ENCODE results near the gene VPS11.
"Not testable (repeated sequence)": the region's sequence is repeated elsewhere in the genome, so short reads cannot be mapped to it uniquely, and the experiment has no call there.

VPS11 gene

DNA sequence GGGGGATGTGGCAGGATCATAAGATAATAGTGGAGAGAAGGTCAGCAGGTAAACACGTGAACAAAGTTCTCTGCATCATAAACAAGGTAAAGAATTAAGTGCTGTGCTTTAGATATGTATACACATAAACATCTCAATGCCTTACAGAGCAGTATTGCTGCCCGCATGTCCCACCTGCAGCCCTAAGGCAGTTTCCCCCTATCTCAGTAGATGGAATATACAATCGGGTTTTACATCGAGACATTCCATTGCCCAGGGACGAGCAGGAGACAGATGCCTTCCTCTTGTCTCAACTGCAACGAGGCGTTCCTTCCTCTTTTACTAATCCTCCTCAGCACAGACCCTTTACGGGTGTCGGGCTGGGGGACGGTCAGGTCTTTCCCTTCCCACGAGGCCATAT, 28.1 kb upstream of the VPS11 start:
- DNase-seq: not testable (repeated sequence)

- DNase-seq: no peak
Observed at GRCh38 chr11:119041821-119042514, 25.6 kb upstream of the VPS11 start.

DNA sequence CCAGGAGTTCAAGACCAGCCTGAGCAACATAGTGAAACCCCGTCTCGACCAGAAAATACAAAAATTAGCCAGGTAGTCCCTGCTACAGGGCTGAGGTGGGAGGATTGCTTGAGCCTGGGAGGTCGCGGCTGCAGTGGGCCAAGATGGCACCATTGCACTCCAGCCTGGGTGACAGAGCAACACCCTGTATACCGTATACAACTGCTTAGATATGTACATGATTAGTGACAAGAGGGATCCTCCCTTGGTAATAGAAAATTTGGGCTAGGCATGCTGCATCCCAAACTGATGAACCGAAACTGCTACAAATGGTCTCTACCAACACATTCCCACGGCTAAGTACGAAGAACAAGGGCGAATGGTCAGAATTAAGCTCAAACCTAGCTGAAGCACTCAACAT, 24.7 kb upstream of the VPS11 start:
- DNase-seq: no peak

DNA sequence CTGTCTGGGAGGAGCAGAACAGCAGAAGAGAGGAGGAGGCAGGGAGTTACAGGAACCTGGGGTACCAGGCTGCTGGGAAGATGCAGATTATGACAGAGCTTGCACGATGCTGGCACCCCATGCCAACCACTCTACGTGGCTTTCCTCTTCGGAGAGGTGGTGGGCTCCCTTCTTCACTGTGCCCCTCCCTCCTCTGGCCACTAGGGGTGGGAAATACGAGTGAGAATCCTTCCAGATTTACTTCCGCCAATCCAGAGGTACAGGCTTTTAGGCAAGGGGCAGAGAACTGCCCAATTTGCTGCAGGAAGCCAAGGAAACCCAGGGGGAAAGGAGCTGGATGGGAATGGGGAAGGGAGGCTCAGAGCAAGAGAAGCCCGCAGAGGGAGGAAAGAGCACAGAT, 22.9 kb upstream of the VPS11 start:
- no peak for DNase-seq

DNA sequence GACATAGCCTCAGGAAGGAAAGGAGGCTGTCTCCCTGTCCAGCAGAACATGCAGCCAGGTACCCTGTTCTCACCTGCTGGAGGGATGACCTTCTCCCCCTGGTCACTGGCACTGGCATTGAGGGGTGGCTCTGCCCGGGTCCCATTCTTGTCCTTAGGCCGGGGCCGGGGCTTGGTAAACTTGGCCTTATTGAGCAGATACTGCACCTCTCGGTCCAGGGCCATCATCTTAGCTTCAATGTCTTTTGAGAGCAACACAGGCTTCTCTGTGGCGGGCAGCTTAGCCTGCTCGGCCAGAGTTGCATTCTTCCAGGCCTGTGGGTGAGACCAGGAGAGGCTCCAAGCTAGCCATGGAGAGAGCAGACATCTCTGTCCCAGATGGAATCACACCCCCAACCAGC, 21.1 kb upstream of the VPS11 start:
- no peak for DNase-seq

DNA sequence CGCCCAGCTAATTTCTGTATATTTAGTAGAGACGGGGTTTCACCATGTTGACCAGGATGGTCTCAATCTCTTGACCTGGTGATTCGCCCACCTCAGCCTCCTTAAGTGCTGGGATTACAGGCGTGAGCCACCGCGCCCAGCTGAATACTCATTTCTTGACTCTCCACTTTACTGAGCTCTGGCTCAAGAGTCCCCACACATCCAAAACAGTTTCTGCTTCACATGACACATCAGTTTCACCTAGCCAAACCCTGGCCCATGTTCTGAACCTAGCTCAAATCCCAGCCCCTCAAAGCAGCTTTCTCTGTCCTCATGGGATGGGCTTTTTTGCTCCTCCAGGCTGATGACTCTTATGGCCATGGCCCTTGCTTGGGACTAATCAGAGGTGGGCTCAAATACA, 20.4 kb upstream of the VPS11 start:
- no peak for DNase-seq

GRCh38 chr11:119048644-119049043, 19.0 kb upstream of the VPS11 start:
- DNase-seq: no peak

DNA sequence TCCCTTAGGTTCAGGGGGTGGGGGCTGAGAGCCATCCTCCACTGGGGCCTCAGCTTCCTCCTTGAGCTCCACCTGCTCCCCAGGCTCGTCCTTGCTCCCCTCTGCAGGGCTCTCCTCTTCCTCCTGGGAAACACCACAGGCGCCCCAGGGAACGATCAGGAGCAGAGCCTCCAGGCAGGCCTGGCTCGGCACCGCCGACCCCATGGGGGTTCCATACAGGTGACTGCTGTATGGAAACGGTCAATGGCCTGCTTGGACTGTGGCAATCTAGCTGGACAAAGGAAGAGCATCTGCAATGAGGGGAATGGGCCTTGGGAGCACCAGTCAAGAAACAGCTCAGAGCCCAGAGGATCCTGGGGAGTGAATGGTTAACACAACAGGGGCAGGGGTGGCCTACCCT, 18.5 kb upstream of the VPS11 start:
- DNase-seq: no peak

DNA sequence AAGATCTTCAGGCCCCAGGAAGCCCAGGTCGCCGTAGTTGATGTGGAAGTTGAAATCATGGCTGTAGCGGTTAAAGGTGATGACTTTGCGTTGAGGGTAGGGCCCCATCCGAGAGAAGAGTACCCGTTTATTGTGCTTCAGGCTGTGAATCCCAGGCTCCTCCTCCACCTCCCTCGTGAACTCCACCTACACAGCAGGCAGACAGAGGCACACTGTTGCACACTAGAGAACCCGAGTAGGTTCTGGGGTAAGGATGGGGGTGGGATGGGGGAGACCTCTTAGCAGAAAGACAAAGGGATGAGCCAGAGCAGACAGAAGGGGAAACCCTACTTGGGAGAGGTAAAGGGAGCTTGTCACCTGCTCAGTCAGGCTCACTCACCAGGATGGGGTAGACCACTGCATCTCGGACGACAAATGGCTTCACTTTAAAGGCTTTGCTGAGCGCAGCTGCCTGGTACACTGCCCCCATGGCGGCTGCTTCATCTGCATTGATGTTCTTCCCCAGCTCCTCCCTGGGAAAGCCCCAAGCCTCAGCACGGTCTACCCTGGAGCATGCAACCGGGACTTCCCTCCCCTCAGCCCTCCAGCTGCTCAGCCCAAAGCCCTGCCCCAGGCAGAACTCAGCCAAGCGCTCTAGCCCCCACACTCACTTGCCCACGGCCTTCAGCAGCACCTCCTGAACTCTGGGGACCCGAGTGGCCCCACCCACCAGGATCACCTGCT, 16.0 kb upstream of the VPS11 start:
- DNase-seq: no peak

DNA sequence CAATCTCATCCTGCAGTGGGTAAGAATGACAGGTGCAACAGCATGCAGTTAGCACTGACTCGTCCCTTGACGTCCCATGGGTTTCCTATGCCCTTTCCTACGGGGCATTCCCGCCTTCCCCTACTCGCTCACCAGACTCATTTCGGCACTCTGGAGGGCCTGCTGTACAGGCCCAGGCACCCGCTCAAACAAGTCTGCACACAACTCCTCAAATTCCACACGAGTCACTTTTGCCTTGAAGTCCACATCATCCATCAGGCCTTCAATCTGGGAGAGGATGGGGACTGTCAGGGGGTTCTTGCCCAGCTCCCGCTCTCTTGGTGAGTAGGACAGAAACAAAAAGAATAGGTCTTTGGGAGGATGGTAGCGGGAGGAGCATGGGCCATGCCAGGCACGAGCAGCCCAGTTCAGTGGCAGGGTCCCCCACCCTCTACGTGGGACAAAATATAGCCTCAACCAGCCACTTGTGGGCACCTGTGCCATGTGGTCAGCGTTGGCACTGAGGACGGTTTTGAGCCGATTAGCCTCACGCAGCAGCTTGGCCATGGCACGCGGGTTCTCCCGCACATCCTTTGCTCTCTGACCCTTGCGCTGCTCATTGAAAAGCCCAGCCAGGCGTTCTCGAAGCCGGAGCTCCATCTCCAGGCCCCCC, 15.3 kb upstream of the VPS11 start:
- DNase-seq: no peak

DNA sequence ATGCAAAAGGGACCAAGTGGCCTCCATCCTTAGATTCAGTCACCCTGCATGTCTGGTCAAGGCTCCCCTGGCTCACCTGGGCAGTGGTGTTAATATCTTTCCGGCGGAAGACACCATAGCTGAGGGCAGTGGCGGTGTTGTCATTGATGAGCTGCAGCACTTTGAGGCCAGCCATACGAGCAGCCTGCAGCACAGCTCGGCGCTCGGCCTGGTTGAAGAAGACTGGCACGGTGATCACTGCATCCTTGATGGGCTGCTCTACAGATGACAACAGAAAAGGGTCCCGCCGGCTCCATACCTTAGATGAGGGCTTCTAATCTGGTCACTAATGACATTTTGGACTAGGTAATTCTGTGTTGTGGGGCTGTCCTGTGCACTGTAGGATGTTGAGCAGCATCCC, 13.2 kb upstream of the VPS11 start:
- no peak for DNase-seq

DNA sequence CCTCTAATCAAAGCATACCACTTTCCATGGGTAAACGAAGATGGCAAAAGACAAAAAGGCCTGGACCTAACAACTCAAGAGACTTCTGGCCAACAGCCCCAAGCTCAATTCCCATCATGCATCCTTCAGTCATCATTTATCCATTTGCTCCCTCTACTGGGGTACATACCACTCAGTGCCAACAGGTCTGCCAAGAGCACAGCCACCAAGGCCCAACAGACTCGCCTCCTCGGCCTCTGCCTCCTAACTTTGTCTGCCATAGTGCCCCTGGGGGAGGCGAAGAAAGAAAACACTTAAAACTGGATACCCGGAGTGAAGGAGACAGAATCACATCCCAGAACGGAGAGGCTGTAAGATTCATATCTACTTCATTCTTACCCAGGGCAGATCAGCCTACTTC, 11.7 kb upstream of the VPS11 start:
- DNase-seq: no peak

GRCh38 chr11:119056421-119056999, 11.1 kb upstream of the VPS11 start:
- DNase-seq: no peak

DNA sequence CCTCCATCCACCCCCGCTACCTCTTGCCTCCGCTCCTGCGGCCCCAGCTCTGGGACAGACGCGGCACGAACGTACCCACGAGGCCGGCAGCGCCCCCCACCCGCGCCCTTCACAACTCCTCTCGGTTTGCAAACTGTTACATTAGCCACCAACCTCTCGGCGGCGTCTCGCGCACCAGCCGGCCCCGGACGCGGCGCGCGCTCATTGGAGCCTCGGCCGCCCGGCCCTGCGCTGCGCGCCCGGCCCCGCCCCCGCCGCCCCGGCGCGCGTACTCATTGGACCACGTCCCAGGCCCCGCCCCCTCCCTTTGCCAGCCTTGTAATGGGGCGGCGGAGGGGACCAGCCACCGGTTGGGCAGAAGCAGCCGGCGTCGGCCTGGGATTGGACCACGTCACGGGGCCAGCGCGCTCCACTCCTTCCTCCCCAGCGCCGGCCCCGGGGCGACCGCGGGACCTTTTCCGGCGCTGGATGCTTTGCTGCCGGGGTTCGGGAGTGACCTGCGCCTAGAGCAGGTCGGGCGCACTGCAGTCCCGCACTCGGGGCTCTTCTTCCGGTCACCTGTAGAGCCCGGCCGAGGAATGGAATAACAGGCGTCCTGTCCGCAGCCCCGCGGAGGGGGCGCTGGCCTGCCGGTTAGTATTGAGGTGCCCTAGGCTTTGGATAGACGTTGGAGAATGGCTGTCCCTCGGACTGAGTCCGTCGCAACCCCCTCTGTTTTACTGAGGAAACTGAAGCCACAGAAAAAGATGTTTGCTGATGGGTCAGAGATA, 10.4 kb upstream of the VPS11 start, which contains the start of gene HYOU1:
Gene HYOU1 (minus strand): TSS at position 206 of the 770 bp plus-strand sequence. CDS start 1,045 bp downstream, outside the sequence.
- peak; percentile 98 for DNase-seq

DNA sequence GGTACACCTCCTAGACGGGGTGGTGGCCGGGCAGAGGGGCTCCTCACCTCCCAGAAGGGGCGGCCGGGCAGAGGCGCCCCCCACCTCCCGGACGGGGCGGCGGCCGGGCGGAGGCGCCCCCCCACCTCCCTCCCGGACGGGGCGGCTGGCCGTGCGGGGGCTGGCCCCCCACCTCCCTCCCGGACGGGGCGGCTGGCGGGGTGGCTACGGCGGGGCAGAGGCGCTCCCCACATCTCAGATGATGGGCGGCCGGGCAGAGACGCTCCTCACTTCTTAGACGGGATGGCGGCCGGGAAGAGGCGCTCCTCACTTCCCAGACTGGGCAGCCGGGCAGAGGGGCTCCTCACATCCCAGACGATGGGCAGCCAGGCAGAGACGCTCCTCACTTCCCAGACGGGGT, 8.5 kb upstream of the VPS11 start:
- DNase-seq: not testable (repeated sequence)

GRCh38 chr11:119061256-119061655, 6.4 kb upstream of the VPS11 start:
- no peak for DNase-seq

- no peak for DNase-seq
Observed at GRCh38 chr11:119062779-119063178, 4.8 kb upstream of the VPS11 start.

DNA sequence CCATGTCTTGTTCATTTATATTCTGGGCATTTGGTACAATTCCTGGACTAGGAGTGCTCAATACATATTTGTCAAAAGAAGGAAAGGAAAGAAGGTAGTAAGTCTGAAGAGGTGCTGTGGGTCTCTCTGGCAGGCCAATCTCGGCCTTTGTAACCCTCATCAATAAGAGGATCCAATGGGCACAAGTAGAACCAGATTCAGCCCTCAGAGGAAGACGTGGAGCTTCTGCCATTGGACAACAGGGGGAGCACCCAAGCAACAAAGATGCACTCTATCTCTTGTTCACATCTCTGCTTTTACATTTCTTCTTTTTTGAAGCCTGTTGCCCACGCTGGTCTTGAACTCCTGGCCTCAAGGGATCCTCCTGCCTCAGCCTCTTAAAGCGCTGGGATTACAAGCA, 2.2 kb upstream of the VPS11 start:
- no peak for DNase-seq

GRCh38 chr11:119077839-119078238, 10.2 kb downstream of the VPS11 start:
- DNase-seq: no peak

DNA sequence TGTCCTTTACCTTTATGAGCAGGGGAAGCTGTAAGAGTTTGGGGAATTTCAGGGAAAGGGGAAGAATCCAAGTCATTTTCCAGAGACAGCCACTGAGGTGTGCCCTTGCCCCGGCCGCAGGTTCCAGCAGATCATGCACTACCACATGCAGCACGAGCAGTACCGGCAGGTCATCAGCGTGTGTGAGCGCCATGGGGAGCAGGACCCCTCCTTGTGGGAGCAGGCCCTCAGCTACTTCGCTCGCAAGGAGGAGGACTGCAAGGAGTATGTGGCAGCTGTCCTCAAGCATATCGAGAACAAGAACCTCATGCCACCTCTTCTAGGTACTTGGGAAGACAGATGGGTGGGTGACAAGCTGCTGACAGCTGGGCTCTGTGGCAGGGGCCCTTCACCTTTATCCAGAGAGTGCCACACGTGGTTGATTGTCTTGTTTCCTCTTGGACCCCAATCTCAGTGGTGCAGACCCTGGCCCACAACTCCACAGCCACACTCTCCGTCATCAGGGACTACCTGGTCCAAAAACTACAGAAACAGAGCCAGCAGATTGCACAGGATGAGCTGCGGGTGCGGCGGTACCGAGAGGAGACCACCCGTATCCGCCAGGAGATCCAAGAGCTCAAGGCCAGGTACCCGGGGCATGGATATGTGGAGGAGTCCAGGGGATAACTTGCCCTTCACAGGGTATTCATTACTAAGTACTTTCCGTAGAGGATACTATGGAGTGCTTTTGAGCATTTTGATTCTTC, 11.2 kb downstream of the VPS11 start:
- DNase-seq: no peak

DNA sequence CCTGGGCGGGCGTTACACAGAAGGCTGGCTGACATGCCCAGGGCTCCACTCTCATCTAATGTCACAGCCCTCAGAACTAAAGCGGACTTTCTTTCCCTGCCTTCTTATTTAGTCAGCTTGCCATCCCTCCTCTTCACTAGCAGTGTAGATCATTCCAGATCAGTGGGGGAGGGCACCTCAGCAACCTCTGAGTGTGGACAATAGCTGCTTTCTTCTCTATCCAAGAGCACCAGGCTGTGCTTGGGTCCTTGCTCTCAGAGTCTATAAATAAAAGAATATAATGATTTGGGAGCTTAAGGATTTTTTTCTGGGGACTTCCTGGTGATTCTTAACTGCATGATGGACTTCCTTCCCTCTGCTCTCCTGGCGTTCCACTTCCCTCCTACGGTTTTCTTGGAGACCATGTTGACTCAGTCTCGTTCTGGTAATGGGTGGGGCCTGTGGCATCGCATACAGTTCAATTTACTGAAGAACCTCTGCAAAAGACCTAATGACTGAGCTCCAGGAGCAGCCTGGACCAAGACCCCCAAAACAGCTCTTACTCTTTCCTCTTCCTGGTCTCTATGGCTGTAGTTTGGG, 14.2 kb downstream of the VPS11 start:
- DNase-seq: no peak
